HepG2 (cell line): ENCODE measurements around the gene FAM131A. TPM values are rescaled to one million over a fixed set of nuclear protein-coding genes. Genes with fewer than 3 reads are reported as not detected.
A peak's percentile ranks its signal among the peaks of the same experiment; 100 is the strongest.

ENCODE experiments used
- CERS6 ChIP-seq: sonication (generic); formaldehyde crosslinking; IDR thresholded peaks from 2 replicates; pipeline ENCODE4 v1.5.0; 2020; ENCODE audit warnings: missing genetic modification reagents
- IKZF1 ChIP-seq: fragments of 450-650 bp; IDR thresholded peaks from 2 replicates; pipeline ENCODE4 v1.7.1; 2016
- LRRFIP1 ChIP-seq: sonication (generic); formaldehyde crosslinking; conservative IDR thresholded peaks from 2 replicates; pipeline ENCODE4 v1.4.0; 2020; ENCODE audit warnings: missing genetic modification reagents
- PBX2 ChIP-seq: IDR thresholded peaks from 2 replicates; pipeline ENCODE4 v1.6.1; 2016; ENCODE audit warnings: control low read depth
- PCBP1 ChIP-seq: fragments of 200-400 bp; formaldehyde crosslinking; IDR thresholded peaks from 2 replicates; pipeline ENCODE4 v1.6.1; 2017; ENCODE audit warnings: mild to moderate bottlenecking, low read depth, low read length, borderline replicate concordance
- RNF219 ChIP-seq: sonication (generic); formaldehyde crosslinking; IDR thresholded peaks from 2 replicates; pipeline ENCODE4 v1.5.0; 2020; ENCODE audit warnings: mild to moderate bottlenecking, missing genetic modification reagents
- SOX6 ChIP-seq, 2 experiments: fragments of 450-650 bp in 1 of 2; sonication (generic) in 1 of 2; formaldehyde crosslinking in 1 of 2; IDR thresholded peaks; 2 replicates each; pipeline versions ENCODE4 v1.4.0 to v1.6.1; 2017 to 2020; ENCODE audit warnings: antibody characterized with exemption in 1 of 2, mild to moderate bottlenecking in 1 of 2, missing genetic modification reagents in 1 of 2
- SP4 ChIP-seq: sonication (generic); formaldehyde crosslinking; IDR thresholded peaks from 2 replicates; pipeline ENCODE4 v1.8.1; 2023; ENCODE audit warnings: mild to moderate bottlenecking, missing genetic modification reagents
- THAP9 ChIP-seq: sonication (generic); formaldehyde crosslinking; IDR thresholded peaks from 2 replicates; pipeline ENCODE4; 2020; ENCODE audit warnings: missing genetic modification reagents, mild to moderate bottlenecking, borderline replicate concordance
- ZNF263 ChIP-seq: sonication (generic); formaldehyde crosslinking; IDR thresholded peaks from 2 replicates; pipeline ENCODE4 v1.4.0; 2020; ENCODE audit warnings: missing genetic modification reagents
- ZNF337 ChIP-seq: sonication (generic); formaldehyde crosslinking; IDR thresholded peaks from 2 replicates; pipeline ENCODE4 v1.5.1; 2020; ENCODE audit warnings: missing genetic modification reagents, low read depth, mild to moderate bottlenecking, borderline replicate concordance
- ZNF570 ChIP-seq: sonication (generic); formaldehyde crosslinking; IDR thresholded peaks from 2 replicates; pipeline ENCODE4 v1.4.0; 2020; ENCODE audit warnings: mild to moderate bottlenecking, missing genetic modification reagents, borderline replicate concordance
- ZNF772 ChIP-seq: sonication (generic); formaldehyde crosslinking; IDR thresholded peaks from 2 replicates; pipeline ENCODE4 v1.5.0; 2020; ENCODE audit warnings: mild to moderate bottlenecking, missing genetic modification reagents
- ZSCAN5A ChIP-seq: sonication (generic); formaldehyde crosslinking; IDR thresholded peaks from 2 replicates; pipeline ENCODE4 v1.8.0; 2022; ENCODE audit warnings: mild to moderate bottlenecking, missing genetic modification reagents, borderline replicate concordance
- polyA plus RNA-seq, 8 experiments: library from polyadenylated mRNA; depleted of rRNA in 3 of 8; stranded (reverse) in 7 of 8; unstranded in 1 of 8; fragments of >200 nt; fragmentation: Illumina TruSeq in 4 of 8; extraction: Trizol in 4 of 8; gene quantifications; 2 replicates each; pipeline versions ENCODE4 v1.2.1 to v1.2.3, GENCODE V29; 2011 to 2016; ENCODE audit warnings: low read depth in 4 of 8, missing spikeins in 1 of 8, mixed read lengths in 1 of 8; ENCODE audit not compliant: insufficient read depth in 1 of 8
- total RNA-seq, 5 experiments: library from RNA; depleted of rRNA; stranded (reverse); fragments of >200 nt; fragmentation: Illumina TruSeq; extraction: Trizol; gene quantifications; 2 replicates each; pipeline ENCODE4 v1.2.3, GENCODE V29; 2016; ENCODE audit warnings: low read depth in 1 of 5

The FAM131A gene
- total and polyA plus RNA-seq, 2 of the 13 experiments (the other 11 are each of a cell fraction or from before 2014, with no cell fraction given) = 9.2 to 9.3 TPM

GRCh38 chr3:184362668-184363546, 25.5 kb downstream of the FAM131A start (continued):
- TF ChIP-seq ZNF772 (CRISPR knock-in tag) (peak; percentile 67; the same call in 1 of the 2 replicates), ZNF263 (CRISPR knock-in tag) (peak; percentile 24; the same call in 1 of the 2 replicates), SOX6 (IDR thresholded peaks at IDR 0.05) (no peak), SOX6 (CRISPR knock-in tag; IDR thresholded peaks at IDR 0.05) (peak; percentile 76), ZSCAN5A (peak; percentile 69; the same call in 1 of the 2 replicates), SP4 (CRISPR knock-in tag) (peak; percentile 76), ZNF570 (no peak), LRRFIP1 (CRISPR knock-in tag) (no peak), CERS6 (CRISPR knock-in tag) (no peak), PCBP1 (0 out of 2 replicates have a peak, but pooled peaks have one; percentile 63), THAP9 (peak; percentile 80), ZNF337 (0 out of 2 replicates have a peak, but pooled peaks have one; percentile 43), IKZF1 (no peak), PBX2 (CRISPR knock-in tag) (no peak), RNF219 (CRISPR knock-in tag) (no peak)
